Nephron progenitor cell (in vitro differentiated cells): Measurements from ENCODE around the gene HIVEP3.

ENCODE experiments used
- DNase-seq: peaks from one replicate; pipeline ENCODE4 v3.0.0; 2021
- H3K27ac Mint-ChIP-seq: 2 replicates; pipeline ENCODE4 v1.8.0; 2021; ENCODE audit warnings: mild to moderate bottlenecking, moderate library complexity, mixed read lengths
- H3K27me3 Mint-ChIP-seq: 2 replicates; pipeline ENCODE4 v1.8.0; 2021; ENCODE audit warnings: mild to moderate bottlenecking, low read depth, mixed read lengths; ENCODE audit not compliant: poor library complexity
- H3K36me3 Mint-ChIP-seq: 2 replicates; pipeline ENCODE4 v1.8.0; 2021; ENCODE audit warnings: low read depth, mixed read lengths
- H3K4me1 Mint-ChIP-seq: 2 replicates; pipeline ENCODE4 v1.8.0; 2021; ENCODE audit warnings: mixed read lengths
- H3K4me3 Mint-ChIP-seq: 2 replicates; pipeline ENCODE4 v1.8.0; 2021; ENCODE audit warnings: mild to moderate bottlenecking, moderate library complexity, mixed read lengths
- H3K9me3 Mint-ChIP-seq: 2 replicates; pipeline ENCODE4 v1.8.0; 2021; ENCODE audit warnings: mild to moderate bottlenecking, moderate library complexity, mixed read lengths
- CTCF ChIP-seq: fragments of 200-600 bp; sonication (generic); IDR thresholded peaks from 2 replicates; pipeline ENCODE4 v1.5.0; 2021; ENCODE audit warnings: antibody characterized with exemption

The HIVEP3 gene

GRCh38 chr1:41670217-41670957 lies 248.3 kb downstream of the HIVEP3 start:
- Mint-ChIP-seq H3K4me1 (peaks cover 29% of the 10 kb centered on the region), H3K4me3 (no peak overlapping the region), H3K36me3 (no peaks in the 10 kb centered on the region), H3K27ac (no peak overlapping the region), H3K9me3 (no peaks in the 10 kb centered on the region), H3K27me3 (peaks cover 14% of the 10 kb centered on the region)
- no peak for DNase-seq
- no peak for TF ChIP-seq CTCF

- peaks cover 23% of the 10 kb centered on the region for H3K27me3 Mint-ChIP-seq
- H3K4me1 Mint-ChIP-seq: peaks cover 29% of the 10 kb centered on the region
- no peaks in the 10 kb centered on the region for H3K36me3 Mint-ChIP-seq
- no peak for TF ChIP-seq CTCF
- DNase-seq: no peak
- H3K4me3 Mint-ChIP-seq: no peak overlapping the region
- no peak overlapping the region for H3K27ac Mint-ChIP-seq
- H3K9me3 Mint-ChIP-seq: no peaks in the 10 kb centered on the region
Measured at GRCh38 chr1:41668967-41669366, 249.8 kb downstream of the HIVEP3 start.

GRCh38 chr1:41668054-41668660 lies 250.6 kb downstream of the HIVEP3 start:
- no peaks in the 10 kb centered on the region for H3K9me3 Mint-ChIP-seq
- H3K27ac Mint-ChIP-seq: no peak overlapping the region
- H3K4me1 Mint-ChIP-seq: peaks cover 25% of the 10 kb centered on the region
- DNase-seq: no peak
- peaks cover 31% of the 10 kb centered on the region for H3K27me3 Mint-ChIP-seq
- H3K4me3 Mint-ChIP-seq: no peak overlapping the region
- H3K36me3 Mint-ChIP-seq: no peaks in the 10 kb centered on the region
- TF ChIP-seq CTCF: no peak

- no peak overlapping the region for H3K4me3 Mint-ChIP-seq
- peaks cover 14% of the 10 kb centered on the region for H3K4me1 Mint-ChIP-seq
- no peak for TF ChIP-seq CTCF
- H3K27ac Mint-ChIP-seq: no peak overlapping the region
- no peaks in the 10 kb centered on the region for H3K9me3 Mint-ChIP-seq
- no peaks in the 10 kb centered on the region for H3K36me3 Mint-ChIP-seq
- no peak for DNase-seq
- peaks cover 28% of the 10 kb centered on the region for H3K27me3 Mint-ChIP-seq
Measured at GRCh38 chr1:41666981-41667631, 251.6 kb downstream of the HIVEP3 start.

GRCh38 chr1:41665962-41666917 lies 252.5 kb downstream of the HIVEP3 start:
- no peak for TF ChIP-seq CTCF
- H3K4me1 Mint-ChIP-seq: peaks cover 8% of the 10 kb centered on the region
- no peak overlapping the region for H3K27ac Mint-ChIP-seq

More at GRCh38 chr1:41665962-41666917, 252.5 kb downstream of the HIVEP3 start:
- Mint-ChIP-seq H3K9me3 (no peaks in the 10 kb centered on the region), H3K36me3 (no peaks in the 10 kb centered on the region), H3K27me3 (peaks cover 34% of the 10 kb centered on the region), H3K4me3 (no peak overlapping the region)
- no peak for DNase-seq
